ENCODE results near the gene ATG10.

DNA sequence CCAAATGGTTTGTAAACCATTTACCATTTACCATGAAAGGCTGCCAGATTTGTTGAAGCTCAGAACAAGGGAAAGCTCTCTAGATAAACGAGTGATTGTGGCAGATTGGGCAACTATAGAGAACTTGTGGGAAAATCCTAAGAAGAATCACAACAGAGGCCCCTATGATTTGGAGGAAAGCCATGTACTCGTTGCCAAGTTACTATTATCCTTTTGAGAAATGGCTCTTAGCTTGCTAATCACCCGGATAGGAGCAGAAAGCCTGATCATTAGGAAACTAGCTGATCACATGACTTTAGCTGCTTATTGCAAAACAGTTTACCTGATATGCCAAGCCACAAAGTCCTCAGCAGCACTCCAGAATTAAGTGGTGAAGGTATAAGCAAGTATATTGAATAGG is 23.5 kb upstream of the ATG10 start:
- no peak for TF ChIP-seq CHD2 (IDR thresholded peaks at IDR 0.05; ENCODE audit: low read length, partially characterized antibody)
- no peak for TF ChIP-seq TAF1 (IDR thresholded peaks at IDR 0.05; ENCODE audit: borderline replicate concordance, low read depth, low read length)
- no peak for TF ChIP-seq NRF1 (IDR thresholded peaks at IDR 0.05; ENCODE audit: low read depth, low read length)
- no peak for TF ChIP-seq CTCF (IDR thresholded peaks at IDR 0.05)
- TF ChIP-seq SMC3 (IDR thresholded peaks at IDR 0.05; ENCODE audit: low read depth, low read length): no peak
- no peak for TF ChIP-seq JUND (IDR thresholded peaks at IDR 0.05)
- no peak for TF ChIP-seq SIN3A (IDR thresholded peaks at IDR 0.05; ENCODE audit: borderline replicate concordance, low read depth, low read length)
- TF ChIP-seq REST (IDR thresholded peaks at IDR 0.05; ENCODE audit: low read depth, low read length): no peak
- TF ChIP-seq TEAD4 (IDR thresholded peaks at IDR 0.05; ENCODE audit: borderline replicate concordance, insufficient read depth): no peak
- no peak for TF ChIP-seq RFX5 (IDR thresholded peaks at IDR 0.05; ENCODE audit: low read length)
- TF ChIP-seq NFIC (IDR thresholded peaks at IDR 0.05; ENCODE audit: borderline replicate concordance): no peak
